Measurements from ENCODE around the gene TCEAL4. TPM values are rescaled to one million over a fixed set of nuclear protein-coding genes. Genes with fewer than 3 reads are reported as not detected.

TCEAL4 gene
- total RNA-seq: 57.0 and 63.6 TPM in 2 replicates
- 47.3 and 75.7 TPM in 2 replicates for polyA plus RNA-seq
- polyA plus RNA-seq (2012): 114 and 168 TPM in 2 replicates
- 3.1 and 4.1 TPM in 2 replicates for polyA minus RNA-seq (ENCODE audit: low replicate concordance)

GRCh38 chrX:103585411-103586313, at the start of gene TCEAL4:
Gene TCEAL4, plus strand, starts transcription at chrX:103585515. Its CDS starts 1,161 bp downstream, at chrX:103586676.
- no peaks in the 10 kb centered on the region for H3K9me3 ChIP-seq (ENCODE audit: control insufficient read depth, insufficient read depth, low read depth, low read length)
- peak; percentile 12 to 23 for DNase-seq (ENCODE audit: low read depth in 2 of 2)
- no peak for TF ChIP-seq EZH2 (IDR thresholded peaks at IDR 0.05; ENCODE audit: low read length, missing control alignments)
- no peak for TF ChIP-seq CTCF (conservative IDR thresholded peaks at IDR 0.05 in 1 of 2, IDR thresholded peaks at IDR 0.05 in 1 of 2; ENCODE audit: low read depth in 1 of 2, low read length in 2 of 2)
- H3K4me3 ChIP-seq (replicated peaks in 1 of 4; ENCODE audit: control extremely low read depth in 1 of 4, insufficient read depth in 1 of 4, low read depth in 3 of 4, low read length in 4 of 4): peak within 1 kb of the TSS; percentile 68 to 77 (median 72)
- no peaks in the 10 kb centered on the region for H3K27me3 ChIP-seq (ENCODE audit: control insufficient read depth, insufficient read depth, low read length)
- H3K79me2 ChIP-seq (ENCODE audit: control insufficient read depth, insufficient read depth, low read length): peaks cover 10% of the 10 kb centered on the region
- H4K20me1 ChIP-seq (ENCODE audit: control insufficient read depth, extremely low read depth, insufficient read depth, low read length): no peaks in the 10 kb centered on the region
- peak within 1 kb of the TSS; percentile 67 for H3K9ac ChIP-seq (ENCODE audit: insufficient read depth, low read length)
- peaks cover 2% of the 10 kb centered on the region for H3K36me3 ChIP-seq (ENCODE audit: control insufficient read depth, insufficient read depth, low read length)
- H3K27ac ChIP-seq (ENCODE audit: insufficient read depth, low read length): peak within 1 kb of the TSS; percentile 82
- H3K4me1 ChIP-seq (ENCODE audit: control insufficient read depth, extremely low read depth, insufficient read depth, low read length): no peaks in the 10 kb centered on the region
- H3K4me2 ChIP-seq (ENCODE audit: extremely low read depth, insufficient read depth, low read length): peak within 1 kb of the TSS; percentile 59
- H2AFZ ChIP-seq (ENCODE audit: low read length): peak within 1 kb of the TSS; percentile 81

- Histone ChIP-seq H3K4me1 (ENCODE audit: control insufficient read depth, extremely low read depth, insufficient read depth, low read length) (no peaks in the 10 kb centered on the region), H3K4me3 (replicated peaks in 1 of 4; ENCODE audit: control extremely low read depth in 1 of 4, insufficient read depth in 1 of 4, low read depth in 3 of 4, low read length in 4 of 4) (no peak overlapping the region), H3K27ac (ENCODE audit: insufficient read depth, low read length) (no peak overlapping the region), H3K9ac (ENCODE audit: insufficient read depth, low read length) (no peak overlapping the region), H3K79me2 (ENCODE audit: control insufficient read depth, insufficient read depth, low read length) (no peaks in the 10 kb centered on the region), H2AFZ (ENCODE audit: low read length) (no peak overlapping the region), H4K20me1 (ENCODE audit: control insufficient read depth, extremely low read depth, insufficient read depth, low read length) (no peaks in the 10 kb centered on the region), H3K27me3 (ENCODE audit: control insufficient read depth, insufficient read depth, low read length) (no peaks in the 10 kb centered on the region), H3K4me2 (ENCODE audit: extremely low read depth, insufficient read depth, low read length) (no peak overlapping the region), H3K36me3 (ENCODE audit: control insufficient read depth, insufficient read depth, low read length) (no peaks in the 10 kb centered on the region), H3K9me3 (ENCODE audit: control insufficient read depth, insufficient read depth, low read depth, low read length) (no peaks in the 10 kb centered on the region)
- peak; percentile 16 to 36 for DNase-seq (ENCODE audit: low read depth in 2 of 2)
- TF ChIP-seq CTCF (conservative IDR thresholded peaks at IDR 0.05 in 1 of 2, IDR thresholded peaks at IDR 0.05 in 1 of 2; ENCODE audit: low read depth in 1 of 2, low read length in 2 of 2): no peak
- TF ChIP-seq EZH2 (IDR thresholded peaks at IDR 0.05; ENCODE audit: low read length, missing control alignments): no peak
These were observed 49.2 kb upstream of the TCEAL4 start for GRCh38 chrX:103536071-103536470.

- Histone ChIP-seq H3K9me3 (ENCODE audit: control insufficient read depth, insufficient read depth, low read depth, low read length) (no peaks in the 10 kb centered on the region), H4K20me1 (ENCODE audit: control insufficient read depth, extremely low read depth, insufficient read depth, low read length) (no peaks in the 10 kb centered on the region), H3K4me1 (ENCODE audit: control insufficient read depth, extremely low read depth, insufficient read depth, low read length) (no peaks in the 10 kb centered on the region), H3K79me2 (ENCODE audit: control insufficient read depth, insufficient read depth, low read length) (no peaks in the 10 kb centered on the region), H3K4me3 (replicated peaks in 1 of 4; ENCODE audit: control extremely low read depth in 1 of 4, insufficient read depth in 1 of 4, low read depth in 3 of 4, low read length in 4 of 4) (no peak overlapping the region), H3K9ac (ENCODE audit: insufficient read depth, low read length) (no peak overlapping the region), H3K36me3 (ENCODE audit: control insufficient read depth, insufficient read depth, low read length) (no peaks in the 10 kb centered on the region), H3K4me2 (ENCODE audit: extremely low read depth, insufficient read depth, low read length) (no peak overlapping the region), H2AFZ (ENCODE audit: low read length) (no peak overlapping the region), H3K27me3 (ENCODE audit: control insufficient read depth, insufficient read depth, low read length) (no peaks in the 10 kb centered on the region), H3K27ac (ENCODE audit: insufficient read depth, low read length) (no peak overlapping the region)
- TF ChIP-seq CTCF (conservative IDR thresholded peaks at IDR 0.05 in 1 of 2, IDR thresholded peaks at IDR 0.05 in 1 of 2; ENCODE audit: low read depth in 1 of 2, low read length in 2 of 2): no peak
- TF ChIP-seq EZH2 (IDR thresholded peaks at IDR 0.05; ENCODE audit: low read length, missing control alignments): no peak
- DNase-seq (ENCODE audit: low read depth in 2 of 2): no peak
These were observed 48.6 kb upstream of the TCEAL4 start for GRCh38 chrX:103536732-103537131.
